GM23338 (cell line): ENCODE data around the gene ARHGEF16.

Source experiments
- EZH2 ChIP-seq: fragments of 200-600 bp; sonication (generic); IDR thresholded peaks from one replicate; pipeline ENCODE4 v1.8.0; 2017; ENCODE audit warnings: antibody characterized with exemption, mild to moderate bottlenecking, low read depth; ENCODE audit not compliant: unreplicated experiment
- EZH2phosphoT487 ChIP-seq: fragments of 200-600 bp; sonication (generic); IDR thresholded peaks from one replicate; pipeline ENCODE4 v1.8.1; 2018; ENCODE audit warnings: antibody characterized with exemption; ENCODE audit not compliant: unreplicated experiment
- POLR2AphosphoS5 ChIP-seq: IDR thresholded peaks from 2 replicates; pipeline ENCODE4 v1.6.1; 2016; ENCODE audit warnings: antibody characterized with exemption, low read depth
- ZNF331 ChIP-seq: fragments of 250-450 bp; sonication (Bioruptor Pico); IDR thresholded peaks from 2 replicates; pipeline ENCODE4 v1.5.0; 2020; ENCODE audit warnings: low read depth, mild to moderate bottlenecking, moderate library complexity
- TF ChIP-seq, protein P1 (sequence below), 2 experiments: fragments of 200-600 bp in 1 of 2; sonication (generic) in 1 of 2; conservative IDR thresholded peaks; 2 replicates each; pipeline versions ENCODE4 v1.5.1 to v1.6.1; 2016 to 2017; ENCODE audit warnings: antibody characterized with exemption in 2 of 2, low read depth in 2 of 2, mild to moderate bottlenecking in 2 of 2, moderate library complexity in 1 of 2
- TF ChIP-seq, protein P2 (sequence below): fragments of 250-450 bp; sonication (Bioruptor Pico); IDR thresholded peaks from 2 replicates; pipeline ENCODE4 v1.5.0; 2020; ENCODE audit warnings: mild to moderate bottlenecking, moderate library complexity
- TF ChIP-seq, protein P3 (sequence below): IDR thresholded peaks from 2 replicates; pipeline ENCODE4 v1.6.1; 2016; ENCODE audit warnings: antibody characterized with exemption
- TF ChIP-seq, protein P4 (sequence below): IDR thresholded peaks from one replicate; pipeline ENCODE4 v1.6.1; 2018; ENCODE audit warnings: antibody characterized with exemption; ENCODE audit not compliant: unreplicated experiment

DNA sequence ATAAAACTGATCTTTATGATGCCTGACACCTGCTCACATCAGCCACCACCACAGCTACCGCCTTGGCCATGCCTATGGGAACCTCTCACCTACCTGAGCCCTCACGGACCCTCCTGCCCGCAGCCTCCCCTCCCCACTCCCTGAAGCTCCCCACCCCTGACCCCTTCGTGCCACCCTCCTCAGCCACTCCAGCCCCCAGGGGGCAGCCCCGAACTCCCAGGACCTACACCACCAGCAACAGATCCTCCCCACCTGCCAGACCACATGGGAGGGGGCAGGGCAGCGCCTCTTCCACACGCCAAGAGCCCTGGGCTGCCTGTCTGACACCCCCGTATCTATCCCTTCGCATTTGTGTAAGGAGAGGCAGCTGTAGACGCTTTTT lies 14.2 kb upstream of the ARHGEF16 start:
- TF ChIP-seq, protein P1, sequence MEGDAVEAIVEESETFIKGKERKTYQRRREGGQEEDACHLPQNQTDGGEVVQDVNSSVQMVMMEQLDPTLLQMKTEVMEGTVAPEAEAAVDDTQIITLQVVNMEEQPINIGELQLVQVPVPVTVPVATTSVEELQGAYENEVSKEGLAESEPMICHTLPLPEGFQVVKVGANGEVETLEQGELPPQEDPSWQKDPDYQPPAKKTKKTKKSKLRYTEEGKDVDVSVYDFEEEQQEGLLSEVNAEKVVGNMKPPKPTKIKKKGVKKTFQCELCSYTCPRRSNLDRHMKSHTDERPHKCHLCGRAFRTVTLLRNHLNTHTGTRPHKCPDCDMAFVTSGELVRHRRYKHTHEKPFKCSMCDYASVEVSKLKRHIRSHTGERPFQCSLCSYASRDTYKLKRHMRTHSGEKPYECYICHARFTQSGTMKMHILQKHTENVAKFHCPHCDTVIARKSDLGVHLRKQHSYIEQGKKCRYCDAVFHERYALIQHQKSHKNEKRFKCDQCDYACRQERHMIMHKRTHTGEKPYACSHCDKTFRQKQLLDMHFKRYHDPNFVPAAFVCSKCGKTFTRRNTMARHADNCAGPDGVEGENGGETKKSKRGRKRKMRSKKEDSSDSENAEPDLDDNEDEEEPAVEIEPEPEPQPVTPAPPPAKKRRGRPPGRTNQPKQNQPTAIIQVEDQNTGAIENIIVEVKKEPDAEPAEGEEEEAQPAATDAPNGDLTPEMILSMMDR (conservative IDR thresholded peaks at IDR 0.05; ENCODE audit: low read depth in 2 of 2): no peak
- TF ChIP-seq EZH2phosphoT487 (no peak), EZH2 (no peak), POLR2AphosphoS5 (no peak), ZNF331 (CRISPR knock-in tag) (no peak)
- TF ChIP-seq, protein P2, sequence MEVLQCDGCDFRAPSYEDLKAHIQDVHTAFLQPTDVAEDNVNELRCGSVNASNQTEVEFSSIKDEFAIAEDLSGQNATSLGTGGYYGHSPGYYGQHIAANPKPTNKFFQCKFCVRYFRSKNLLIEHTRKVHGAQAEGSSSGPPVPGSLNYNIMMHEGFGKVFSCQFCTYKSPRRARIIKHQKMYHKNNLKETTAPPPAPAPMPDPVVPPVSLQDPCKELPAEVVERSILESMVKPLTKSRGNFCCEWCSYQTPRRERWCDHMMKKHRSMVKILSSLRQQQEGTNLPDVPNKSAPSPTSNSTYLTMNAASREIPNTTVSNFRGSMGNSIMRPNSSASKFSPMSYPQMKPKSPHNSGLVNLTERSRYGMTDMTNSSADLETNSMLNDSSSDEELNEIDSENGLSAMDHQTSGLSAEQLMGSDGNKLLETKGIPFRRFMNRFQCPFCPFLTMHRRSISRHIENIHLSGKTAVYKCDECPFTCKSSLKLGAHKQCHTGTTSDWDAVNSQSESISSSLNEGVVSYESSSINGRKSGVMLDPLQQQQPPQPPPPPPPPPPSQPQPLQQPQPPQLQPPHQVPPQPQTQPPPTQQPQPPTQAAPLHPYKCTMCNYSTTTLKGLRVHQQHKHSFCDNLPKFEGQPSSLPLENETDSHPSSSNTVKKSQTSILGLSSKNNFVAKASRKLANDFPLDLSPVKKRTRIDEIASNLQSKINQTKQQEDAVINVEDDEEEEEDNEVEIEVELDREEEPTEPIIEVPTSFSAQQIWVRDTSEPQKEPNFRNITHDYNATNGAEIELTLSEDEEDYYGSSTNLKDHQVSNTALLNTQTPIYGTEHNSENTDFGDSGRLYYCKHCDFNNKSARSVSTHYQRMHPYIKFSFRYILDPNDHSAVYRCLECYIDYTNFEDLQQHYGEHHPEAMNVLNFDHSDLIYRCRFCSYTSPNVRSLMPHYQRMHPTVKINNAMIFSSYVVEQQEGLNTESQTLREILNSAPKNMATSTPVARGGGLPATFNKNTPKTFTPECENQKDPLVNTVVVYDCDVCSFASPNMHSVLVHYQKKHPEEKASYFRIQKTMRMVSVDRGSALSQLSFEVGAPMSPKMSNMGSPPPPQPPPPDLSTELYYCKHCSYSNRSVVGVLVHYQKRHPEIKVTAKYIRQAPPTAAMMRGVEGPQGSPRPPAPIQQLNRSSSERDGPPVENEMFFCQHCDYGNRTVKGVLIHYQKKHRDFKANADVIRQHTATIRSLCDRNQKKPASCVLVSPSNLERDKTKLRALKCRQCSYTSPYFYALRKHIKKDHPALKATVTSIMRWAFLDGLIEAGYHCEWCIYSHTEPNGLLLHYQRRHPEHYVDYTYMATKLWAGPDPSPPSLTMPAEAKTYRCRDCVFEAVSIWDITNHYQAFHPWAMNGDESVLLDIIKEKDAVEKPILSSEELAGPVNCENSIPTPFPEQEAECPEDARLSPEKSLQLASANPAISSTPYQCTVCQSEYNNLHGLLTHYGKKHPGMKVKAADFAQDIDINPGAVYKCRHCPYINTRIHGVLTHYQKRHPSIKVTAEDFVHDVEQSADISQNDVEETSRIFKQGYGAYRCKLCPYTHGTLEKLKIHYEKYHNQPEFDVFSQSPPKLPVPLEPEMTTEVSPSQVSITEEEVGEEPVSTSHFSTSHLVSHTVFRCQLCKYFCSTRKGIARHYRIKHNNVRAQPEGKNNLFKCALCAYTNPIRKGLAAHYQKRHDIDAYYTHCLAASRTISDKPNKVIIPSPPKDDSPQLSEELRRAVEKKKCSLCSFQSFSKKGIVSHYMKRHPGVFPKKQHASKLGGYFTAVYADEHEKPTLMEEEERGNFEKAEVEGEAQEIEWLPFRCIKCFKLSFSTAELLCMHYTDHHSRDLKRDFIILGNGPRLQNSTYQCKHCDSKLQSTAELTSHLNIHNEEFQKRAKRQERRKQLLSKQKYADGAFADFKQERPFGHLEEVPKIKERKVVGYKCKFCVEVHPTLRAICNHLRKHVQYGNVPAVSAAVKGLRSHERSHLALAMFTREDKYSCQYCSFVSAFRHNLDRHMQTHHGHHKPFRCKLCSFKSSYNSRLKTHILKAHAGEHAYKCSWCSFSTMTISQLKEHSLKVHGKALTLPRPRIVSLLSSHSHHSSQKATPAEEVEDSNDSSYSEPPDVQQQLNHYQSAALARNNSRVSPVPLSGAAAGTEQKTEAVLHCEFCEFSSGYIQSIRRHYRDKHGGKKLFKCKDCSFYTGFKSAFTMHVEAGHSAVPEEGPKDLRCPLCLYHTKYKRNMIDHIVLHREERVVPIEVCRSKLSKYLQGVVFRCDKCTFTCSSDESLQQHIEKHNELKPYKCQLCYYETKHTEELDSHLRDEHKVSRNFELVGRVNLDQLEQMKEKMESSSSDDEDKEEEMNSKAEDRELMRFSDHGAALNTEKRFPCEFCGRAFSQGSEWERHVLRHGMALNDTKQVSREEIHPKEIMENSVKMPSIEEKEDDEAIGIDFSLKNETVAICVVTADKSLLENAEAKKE: no peak
- TF ChIP-seq, protein P3, sequence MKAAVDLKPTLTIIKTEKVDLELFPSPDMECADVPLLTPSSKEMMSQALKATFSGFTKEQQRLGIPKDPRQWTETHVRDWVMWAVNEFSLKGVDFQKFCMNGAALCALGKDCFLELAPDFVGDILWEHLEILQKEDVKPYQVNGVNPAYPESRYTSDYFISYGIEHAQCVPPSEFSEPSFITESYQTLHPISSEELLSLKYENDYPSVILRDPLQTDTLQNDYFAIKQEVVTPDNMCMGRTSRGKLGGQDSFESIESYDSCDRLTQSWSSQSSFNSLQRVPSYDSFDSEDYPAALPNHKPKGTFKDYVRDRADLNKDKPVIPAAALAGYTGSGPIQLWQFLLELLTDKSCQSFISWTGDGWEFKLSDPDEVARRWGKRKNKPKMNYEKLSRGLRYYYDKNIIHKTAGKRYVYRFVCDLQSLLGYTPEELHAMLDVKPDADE: no peak
- TF ChIP-seq, protein P4, sequence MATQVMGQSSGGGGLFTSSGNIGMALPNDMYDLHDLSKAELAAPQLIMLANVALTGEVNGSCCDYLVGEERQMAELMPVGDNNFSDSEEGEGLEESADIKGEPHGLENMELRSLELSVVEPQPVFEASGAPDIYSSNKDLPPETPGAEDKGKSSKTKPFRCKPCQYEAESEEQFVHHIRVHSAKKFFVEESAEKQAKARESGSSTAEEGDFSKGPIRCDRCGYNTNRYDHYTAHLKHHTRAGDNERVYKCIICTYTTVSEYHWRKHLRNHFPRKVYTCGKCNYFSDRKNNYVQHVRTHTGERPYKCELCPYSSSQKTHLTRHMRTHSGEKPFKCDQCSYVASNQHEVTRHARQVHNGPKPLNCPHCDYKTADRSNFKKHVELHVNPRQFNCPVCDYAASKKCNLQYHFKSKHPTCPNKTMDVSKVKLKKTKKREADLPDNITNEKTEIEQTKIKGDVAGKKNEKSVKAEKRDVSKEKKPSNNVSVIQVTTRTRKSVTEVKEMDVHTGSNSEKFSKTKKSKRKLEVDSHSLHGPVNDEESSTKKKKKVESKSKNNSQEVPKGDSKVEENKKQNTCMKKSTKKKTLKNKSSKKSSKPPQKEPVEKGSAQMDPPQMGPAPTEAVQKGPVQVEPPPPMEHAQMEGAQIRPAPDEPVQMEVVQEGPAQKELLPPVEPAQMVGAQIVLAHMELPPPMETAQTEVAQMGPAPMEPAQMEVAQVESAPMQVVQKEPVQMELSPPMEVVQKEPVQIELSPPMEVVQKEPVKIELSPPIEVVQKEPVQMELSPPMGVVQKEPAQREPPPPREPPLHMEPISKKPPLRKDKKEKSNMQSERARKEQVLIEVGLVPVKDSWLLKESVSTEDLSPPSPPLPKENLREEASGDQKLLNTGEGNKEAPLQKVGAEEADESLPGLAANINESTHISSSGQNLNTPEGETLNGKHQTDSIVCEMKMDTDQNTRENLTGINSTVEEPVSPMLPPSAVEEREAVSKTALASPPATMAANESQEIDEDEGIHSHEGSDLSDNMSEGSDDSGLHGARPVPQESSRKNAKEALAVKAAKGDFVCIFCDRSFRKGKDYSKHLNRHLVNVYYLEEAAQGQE: no peak
